GM19395 (cell line): ENCODE measurements around the gene C2orf72.
"Not testable (repeated sequence)": the region's sequence is repeated elsewhere in the genome, so short reads cannot be mapped to it uniquely, and the experiment has no call there.

Source experiments
- ATAC-seq: cut with Tn5 transposase; IDR thresholded peaks from one replicate; pipeline ENCODE4 v1.9.1; 2021; ENCODE audit warnings: mild to moderate bottlenecking, moderate library complexity; ENCODE audit not compliant: unreplicated experiment

The C2orf72 gene

GRCh38 chr2:231013820-231014219 lies 23.5 kb upstream of the C2orf72 start:
- ATAC-seq = no peak

GRCh38 chr2:231015478-231015877 lies 21.8 kb upstream of the C2orf72 start:
- ATAC-seq = no peak

DNA sequence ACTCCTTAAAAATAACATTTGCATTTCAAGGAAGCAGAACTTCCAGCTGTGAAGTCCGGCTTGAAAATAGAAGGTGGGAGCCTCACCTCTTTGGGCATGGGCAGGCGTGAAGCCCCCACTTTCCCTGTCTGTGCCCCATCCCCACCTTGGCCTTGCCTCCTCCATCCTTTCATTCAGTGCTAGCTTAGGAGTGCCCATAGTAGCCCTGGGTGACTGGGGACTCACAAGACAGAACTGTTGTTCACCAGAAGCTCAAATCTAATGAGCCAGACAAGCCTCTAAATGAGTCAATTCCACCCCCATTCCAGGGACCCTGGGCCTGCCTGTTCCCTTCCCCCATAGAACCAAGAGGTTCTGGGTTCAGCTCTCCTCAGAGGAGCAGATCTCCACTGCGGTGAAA lies 21.4 kb upstream of the C2orf72 start:
- no peak for ATAC-seq

GRCh38 chr2:231016566-231017230 lies 20.6 kb upstream of the C2orf72 start:
- ATAC-seq = no peak

DNA sequence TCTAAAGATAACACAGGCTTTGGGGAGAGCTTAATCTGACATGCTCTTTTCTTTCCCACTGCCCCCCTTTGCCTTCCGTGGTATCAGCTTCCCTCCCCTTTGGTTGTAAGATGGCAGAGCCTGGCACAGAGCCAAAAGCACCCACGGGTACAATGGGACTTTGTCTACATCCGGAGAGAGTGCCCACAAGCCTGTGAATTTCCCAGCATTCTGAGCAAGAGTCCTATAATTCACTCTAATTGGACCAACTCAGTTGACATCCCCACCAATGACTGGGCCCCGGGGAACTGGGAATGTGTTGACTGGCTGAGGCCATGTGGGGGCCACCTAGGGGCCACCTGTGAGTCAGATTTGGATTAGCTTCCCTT lies 20.1 kb upstream of the C2orf72 start:
- ATAC-seq = no peak

- ATAC-seq = no peak
Measured at GRCh38 chr2:231018184-231018583, 19.1 kb upstream of the C2orf72 start.

- not testable (repeated sequence) for ATAC-seq
Measured at GRCh38 chr2:231025059-231025458, 12.3 kb upstream of the C2orf72 start.

GRCh38 chr2:231028889-231029288 lies 8.4 kb upstream of the C2orf72 start:
- no peak for ATAC-seq

- no peak for ATAC-seq
Measured at GRCh38 chr2:231029563-231029962, 7.8 kb upstream of the C2orf72 start.

DNA sequence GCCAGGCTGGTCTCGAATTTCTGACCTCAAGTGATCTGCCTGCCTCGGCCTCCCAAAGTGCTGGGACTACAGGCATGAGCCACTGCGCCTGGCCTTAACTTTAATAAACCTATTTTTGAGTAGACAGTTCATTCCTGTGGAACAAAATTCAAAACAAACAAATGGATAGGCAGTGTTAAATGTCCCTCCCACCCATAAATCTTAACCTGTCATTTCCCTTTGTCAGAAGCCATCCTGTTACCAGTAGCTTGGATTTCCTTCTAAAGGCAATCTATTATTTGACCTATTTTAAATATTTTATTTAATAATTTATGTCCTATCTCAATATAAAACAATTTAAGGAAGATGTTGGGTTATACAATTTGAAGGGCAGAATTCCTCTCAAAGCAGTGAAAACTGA lies 6.6 kb upstream of the C2orf72 start:
- ATAC-seq = no peak

DNA sequence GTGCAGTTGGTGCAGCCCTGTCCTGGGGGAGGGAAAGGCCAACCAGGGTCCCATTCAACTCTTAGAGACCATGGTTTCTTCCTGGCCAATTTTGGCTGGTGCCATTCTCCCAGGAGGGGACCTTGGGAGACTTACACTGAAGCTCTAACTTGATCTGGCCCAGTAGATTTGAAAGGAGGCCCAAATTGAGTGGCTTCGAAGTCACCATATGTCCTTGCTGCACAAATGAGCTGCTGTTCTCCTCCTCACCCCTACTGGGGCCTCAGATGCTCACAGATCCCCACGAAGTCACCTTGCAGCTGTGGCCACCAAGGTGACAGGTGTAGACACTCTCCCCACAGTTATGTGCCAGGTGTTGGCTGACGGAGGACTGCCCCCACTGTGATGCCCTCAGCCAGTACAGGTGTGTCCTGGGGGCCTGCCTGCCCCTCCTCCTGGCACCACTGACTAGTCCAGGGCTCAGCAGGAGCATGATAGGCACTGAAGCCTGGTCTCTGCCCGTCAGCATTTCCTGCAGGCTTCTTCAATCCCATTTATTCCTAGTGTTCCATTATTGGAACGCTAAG lies 4.7 kb upstream of the C2orf72 start:
- no peak for ATAC-seq

DNA sequence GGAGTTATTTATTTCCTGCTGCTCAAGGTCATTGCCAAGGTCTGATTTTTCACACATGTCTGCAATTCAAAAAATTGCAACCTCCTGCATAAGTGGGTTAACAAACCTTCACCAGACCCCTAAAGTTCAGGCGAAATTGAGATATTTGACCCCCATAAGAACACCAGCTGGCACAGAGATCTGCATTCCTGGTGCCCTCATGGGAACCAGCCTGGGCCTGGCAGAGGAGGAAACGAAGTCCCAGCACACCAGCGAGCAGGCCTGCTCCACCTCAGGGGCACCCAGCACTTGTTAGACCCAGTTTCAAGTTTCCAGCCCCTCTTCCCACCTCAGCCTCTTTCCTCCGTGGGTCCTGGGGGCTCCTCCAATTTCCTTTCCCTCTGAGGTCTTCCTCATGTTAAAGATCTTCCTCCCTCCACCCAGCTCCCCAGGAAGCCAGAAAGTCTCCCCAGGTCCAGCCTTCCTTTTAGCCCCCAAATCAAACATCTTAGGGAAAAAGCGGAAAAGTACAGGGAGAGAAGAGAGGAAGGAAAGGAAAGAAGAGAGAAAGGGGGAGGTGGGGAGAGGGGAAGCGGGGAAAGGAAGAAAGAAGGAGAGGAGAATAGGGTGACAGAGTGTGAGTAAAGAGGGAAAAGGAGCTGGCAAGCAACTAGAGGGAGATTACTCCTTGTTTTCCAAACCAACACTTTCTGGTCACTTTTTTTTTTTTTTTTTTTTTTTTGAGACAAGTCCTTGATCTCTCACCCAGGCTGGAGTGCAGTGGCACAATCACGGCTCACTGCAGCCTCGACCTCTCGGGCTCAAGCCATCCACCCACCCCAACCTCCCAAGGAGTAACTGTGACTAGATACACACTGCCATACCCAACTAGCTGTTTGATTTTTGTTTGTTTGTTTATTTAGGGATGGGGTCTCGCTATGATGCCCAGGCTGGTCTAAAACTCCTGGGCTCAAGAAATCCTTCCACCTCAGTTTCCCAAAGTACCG lies 3.9 kb upstream of the C2orf72 start:
- ATAC-seq = no peak

DNA sequence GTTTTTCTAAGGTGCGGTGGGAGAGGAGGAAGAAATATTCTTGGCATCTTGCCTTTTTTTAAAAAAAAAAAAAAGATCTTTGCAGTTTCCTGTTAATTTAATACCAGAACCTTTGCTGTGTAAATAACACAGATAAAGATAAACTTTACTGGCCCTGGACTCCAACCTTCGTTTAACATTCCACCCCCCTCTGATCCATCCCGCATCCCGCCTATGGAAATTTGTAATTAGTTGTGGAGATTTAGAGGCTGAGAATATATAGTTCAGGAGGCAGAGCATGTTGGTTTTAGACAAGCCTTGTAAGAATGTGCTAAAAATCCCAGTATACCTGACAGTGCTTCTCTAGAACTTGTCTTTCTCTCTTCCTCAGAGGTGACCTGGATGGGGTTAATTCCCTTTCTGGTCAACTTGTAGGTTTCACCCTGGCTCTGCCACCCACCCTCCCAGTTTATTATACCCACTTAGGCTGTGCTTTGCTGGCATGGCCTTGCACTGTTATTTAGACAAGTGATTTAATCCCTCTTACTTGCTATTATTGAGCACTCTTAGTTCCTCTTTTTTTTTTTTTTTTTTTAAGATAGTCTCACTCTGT lies 2.9 kb upstream of the C2orf72 start:
- ATAC-seq = peak; percentile 53

- no peak for ATAC-seq
Measured at GRCh38 chr2:231036131-231036530, 1.2 kb upstream of the C2orf72 start.

- ATAC-seq = no peak
Measured at GRCh38 chr2:231036578-231037106, 681 bp upstream of the C2orf72 start.

- ATAC-seq = no peak
Measured at GRCh38 chr2:231037731-231038482, 584 bp downstream of the C2orf72 start.

DNA sequence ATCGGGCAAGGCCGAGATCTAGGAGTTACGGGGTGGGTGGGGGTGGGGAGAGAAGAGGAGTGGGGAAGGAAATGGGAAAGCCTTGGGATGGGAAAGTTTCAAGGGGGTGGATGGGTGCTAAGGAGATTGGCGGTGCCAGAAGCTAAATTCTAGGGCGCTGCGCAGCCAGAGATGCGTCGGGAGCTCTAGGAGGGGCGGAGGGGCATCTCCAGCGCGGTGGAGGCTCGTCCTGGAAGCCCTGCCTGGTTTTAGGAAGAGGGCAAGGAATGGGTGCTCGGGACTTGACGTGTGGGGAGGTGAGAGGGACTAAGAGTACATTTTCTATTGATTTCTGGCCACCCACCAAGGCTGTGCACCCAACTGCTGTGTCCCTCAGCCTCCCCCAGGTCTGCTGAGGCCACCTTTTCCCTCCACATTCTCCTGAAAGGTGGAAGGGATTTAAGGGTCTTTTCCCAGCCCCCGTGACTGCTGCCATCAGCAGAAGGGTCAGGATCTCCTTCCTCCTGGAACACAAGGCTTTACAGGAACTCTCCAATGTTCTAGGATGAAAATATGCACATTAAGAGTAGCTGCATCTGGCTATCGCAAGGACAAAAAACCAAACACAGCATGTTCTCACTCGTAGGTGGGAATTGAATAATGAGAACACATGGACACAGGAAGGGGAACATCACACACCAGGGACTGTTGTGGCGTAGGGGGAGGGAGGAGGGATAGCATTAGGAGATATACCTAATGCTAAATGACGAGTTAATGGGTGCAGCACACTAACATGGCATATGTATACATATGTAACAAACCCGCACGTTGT lies 1.4 kb downstream of the C2orf72 start:
- no peak for ATAC-seq

- no peak for ATAC-seq
Measured at GRCh38 chr2:231039294-231039664, 2.0 kb downstream of the C2orf72 start.

DNA sequence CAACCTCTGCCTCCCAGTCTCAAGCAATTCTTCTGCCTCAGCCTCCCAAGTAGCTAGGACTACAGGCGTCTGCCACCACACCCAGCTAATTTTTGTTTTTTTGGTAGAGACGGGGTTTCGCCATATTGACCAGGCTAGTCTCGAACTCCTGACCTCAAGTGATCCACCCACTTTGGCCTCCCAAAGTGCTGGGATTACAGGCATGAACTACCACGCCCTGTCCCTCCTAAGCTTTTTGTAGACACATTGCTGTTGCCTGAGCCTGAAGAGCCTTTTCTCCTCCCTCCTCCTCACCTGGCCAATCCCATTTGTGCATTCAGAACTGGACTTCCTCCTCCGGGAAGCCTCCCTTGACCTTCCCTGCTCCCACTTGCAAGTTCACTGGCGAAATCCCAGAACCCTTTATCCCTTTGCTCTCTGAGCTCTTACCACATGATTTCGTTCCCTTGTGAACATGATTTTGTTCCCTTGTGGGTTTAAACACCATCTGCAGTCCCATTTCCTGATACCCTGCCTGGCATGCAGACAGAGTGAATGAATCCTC lies 2.6 kb downstream of the C2orf72 start:
- no peak for ATAC-seq
